ENCODE results near the gene ARPC2.

ARPC2 gene

DNA sequence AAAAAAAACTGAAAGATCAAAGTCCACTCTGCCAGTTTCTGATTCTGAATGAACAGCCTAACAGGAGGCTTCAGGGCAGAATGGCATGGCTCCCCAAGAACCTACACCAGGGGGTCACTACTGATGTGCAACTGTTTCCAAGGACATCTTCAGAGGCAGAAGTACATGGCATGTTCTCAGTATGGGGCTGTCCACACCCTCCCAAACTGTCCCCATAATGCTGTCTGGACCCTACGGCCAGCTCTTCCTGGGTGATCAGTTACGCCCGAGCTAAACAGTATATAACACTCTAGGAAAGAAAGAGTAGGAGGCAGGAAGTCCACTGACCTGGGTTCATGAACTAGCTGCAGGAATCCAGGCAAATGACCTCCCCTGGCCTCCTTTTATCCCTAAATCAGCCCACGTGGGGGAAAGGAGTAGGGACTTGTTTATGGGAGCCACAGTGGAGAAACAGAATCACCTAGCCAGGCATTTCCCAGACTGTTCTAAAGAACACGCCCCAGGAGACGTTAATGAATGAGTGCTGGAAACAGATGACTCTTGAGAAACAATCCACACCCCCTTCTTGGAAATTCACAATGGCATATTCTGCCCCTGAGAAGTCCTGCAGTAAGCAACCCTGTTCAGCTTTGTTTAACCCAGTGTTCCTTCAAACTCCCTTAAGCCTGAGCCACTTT is 72.8 kb downstream of the ARPC2 start:
- DNase-seq (ENCODE audit: low read depth, low spot score), result peak; percentile 45

DNA sequence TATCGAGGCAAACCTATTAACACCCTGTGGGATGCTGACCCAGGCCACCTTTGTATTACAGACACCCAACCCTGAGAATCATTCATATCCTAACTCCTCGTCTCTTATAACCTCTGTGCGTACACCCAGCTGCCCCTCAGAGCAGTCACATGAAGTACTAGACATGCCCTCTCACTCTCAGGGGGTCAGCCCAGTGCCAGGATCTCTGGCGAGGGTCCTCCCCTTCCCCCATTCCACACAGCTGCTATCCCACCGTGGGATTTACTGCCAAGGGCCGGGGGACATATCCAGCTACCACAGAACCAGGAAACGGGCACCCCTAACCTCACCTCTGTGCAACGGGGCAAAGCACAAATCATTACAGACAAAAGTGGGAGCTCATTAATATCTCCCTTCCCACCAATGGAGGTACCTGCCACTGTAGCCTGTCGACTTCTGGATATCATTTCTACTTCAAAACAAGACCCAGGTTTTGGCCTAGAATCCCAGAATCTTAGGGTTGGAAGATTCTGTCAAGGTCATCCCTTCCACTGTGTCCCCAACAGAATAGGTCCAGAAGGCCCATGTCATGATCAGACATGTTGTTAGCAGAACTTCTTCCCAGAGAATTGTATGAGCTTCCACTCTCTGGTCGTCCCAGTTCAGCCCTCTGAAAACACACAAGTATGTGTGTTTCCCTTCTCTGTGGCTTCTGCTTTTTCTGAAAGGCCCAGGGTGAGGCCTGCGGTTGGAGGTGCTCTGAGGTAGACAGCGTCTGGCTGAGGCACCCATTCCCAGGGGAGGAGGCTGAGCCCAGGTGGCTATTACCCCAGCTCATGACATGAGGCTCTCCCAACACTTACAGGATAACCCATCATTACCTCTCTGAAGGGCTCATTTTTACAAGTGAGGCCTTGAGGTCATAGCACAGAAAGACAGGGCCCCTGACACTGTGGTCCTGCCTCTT is 73.6 kb downstream of the ARPC2 start:
- no peak for DNase-seq (ENCODE audit: low read depth, low spot score)

DNA sequence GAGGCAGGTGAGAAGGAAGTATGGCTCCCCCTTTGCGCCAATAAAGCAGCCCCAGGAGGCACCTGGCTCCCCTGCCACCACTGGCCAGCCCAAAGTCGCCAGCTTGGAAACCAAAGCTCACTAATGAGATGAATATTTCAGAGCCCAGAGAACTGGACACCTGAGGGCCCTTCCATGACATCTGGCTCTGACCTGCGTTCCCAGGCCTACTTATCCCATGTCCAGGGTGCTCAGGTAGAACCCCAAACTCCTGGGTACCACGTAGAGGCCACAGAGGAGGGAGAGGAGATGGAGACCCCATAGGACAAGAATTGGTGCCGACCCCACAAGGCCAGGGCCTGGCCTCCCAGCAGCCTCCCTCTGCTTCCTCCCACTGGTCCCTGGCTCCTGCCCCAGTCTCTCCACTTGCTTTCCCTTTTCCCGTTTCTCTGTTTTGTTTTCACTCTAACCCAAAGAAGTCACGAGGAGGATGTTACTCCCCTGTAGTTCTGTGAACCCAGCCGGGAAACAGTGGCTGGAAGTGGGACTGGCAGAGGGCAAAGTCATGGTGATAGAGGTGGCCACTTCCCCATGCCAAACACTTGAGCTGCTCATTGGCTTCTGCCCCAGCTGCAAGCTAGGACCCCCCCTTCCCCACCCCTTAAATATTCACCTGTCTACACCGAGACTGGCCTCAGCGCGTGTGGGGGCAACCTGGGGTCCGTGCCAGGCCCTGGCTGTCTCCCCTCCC is 74.5 kb downstream of the ARPC2 start:
- DNase-seq (ENCODE audit: low read depth, low spot score), result no peak

DNA sequence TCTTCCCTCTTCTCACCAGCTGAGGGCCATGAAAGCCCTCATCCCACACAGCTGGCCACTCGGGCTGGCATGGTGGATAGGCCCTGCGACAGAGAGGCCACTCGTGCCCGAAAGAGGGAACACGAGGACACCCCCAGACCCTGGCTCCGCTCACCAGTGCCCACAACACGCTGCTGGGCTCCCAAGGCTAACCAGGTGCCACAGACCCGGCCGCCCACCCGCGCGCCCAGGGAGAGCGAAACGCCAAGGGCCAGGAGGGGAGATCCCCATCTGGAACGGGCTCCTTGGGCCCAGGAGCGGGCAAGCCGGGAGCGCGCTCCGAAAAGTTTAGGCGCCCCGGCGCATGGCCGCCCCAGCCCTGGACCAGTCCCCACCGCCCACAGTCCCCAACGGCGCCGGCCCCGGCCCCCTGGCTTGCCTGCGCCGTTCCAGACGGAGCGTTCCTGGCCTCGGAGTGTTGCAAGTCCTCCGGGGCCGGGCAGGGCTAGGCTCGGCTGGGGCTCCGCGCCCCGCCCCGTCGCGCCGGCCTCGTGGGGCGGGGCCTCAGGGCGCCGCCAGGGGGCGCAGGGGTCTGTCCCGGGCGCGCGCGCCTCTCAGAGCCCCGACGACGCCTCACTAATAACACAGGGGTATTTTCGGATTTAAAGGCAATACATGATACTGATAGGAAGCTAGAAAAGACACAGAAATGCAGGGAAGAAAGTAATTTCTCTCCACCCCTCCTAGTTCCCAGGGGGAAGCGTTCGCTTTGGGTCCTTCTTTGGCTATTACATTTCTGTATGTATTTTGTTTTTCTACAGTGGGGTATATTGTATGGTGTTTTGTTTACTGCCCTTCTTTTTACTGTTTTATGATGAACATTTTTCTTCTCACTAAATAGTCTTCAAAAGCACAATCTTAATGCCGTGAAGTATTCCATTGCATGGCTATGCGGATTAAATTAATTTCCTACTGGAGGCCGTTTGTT is 75.3 kb downstream of the ARPC2 start, which contains the start of gene TMBIM1:
Gene TMBIM1 (minus strand): TSS at position 456 of the 967 bp plus-strand sequence. CDS start 10,362 bp downstream, outside the sequence.
- DNase-seq (ENCODE audit: low read depth, low spot score), result peak; percentile 89

DNA sequence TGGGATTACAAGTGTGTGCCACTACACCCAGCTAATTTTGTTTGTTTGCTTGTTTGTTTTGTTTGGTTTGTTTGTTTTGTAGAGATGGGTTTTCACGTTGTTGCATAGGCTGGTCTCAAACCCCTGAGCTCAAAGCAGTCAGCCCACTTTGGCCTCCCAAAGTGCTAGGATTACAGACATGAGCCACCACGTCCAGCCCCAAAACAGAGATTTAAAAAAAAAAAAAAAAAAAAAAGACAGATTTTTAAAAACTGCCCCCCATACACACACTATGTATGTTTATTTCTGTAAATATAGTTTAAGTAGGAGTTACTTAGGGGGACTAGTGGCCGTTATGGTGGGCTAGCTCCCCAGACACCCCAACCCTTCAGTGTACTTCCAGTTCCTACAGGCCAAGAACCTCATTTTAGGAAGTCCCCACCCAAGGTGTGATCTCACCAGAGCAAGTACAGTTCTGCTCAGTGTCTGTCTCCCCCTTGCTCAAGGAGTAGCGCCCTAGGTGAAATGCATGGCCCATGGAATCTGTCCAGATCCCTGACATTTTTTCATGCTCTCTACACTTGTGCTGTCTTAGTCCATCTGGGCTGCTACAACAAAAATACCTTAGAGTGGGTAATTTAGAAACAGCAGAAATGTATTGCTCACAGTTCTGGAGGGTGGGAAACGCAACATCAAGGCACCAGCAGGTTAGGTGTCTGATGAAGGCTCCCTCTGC is 76.9 kb downstream of the ARPC2 start:
- no peak for DNase-seq (ENCODE audit: low read depth, low spot score)

DNA sequence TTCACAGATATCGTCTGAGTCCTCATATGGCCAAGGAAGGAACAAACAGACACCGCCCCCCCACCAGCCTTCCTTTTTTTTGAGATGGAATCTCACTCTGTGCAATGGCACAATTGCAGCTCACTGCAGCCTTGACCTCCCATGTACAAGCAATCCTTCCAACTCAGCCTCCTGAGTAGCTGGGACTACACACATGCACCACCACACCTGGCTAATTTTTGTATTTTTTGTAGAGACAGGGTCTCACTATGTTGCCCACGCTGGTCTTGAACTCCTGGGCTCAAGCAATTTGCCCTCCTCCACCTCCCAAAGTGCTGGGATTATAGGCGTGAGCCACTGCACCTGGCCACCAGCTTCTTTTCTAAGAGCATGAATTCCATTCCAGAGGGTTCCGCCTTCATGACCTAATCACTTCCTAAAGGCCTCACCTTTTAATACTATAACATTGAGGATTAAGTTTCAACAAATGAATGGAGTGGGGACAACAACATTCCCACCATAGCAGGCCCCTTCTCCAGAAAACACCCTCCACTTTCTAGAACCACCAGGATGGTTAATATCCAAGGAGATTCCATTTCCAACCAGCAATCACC is 77.5 kb downstream of the ARPC2 start:
- DNase-seq (ENCODE audit: low read depth, low spot score), result no peak

DNA sequence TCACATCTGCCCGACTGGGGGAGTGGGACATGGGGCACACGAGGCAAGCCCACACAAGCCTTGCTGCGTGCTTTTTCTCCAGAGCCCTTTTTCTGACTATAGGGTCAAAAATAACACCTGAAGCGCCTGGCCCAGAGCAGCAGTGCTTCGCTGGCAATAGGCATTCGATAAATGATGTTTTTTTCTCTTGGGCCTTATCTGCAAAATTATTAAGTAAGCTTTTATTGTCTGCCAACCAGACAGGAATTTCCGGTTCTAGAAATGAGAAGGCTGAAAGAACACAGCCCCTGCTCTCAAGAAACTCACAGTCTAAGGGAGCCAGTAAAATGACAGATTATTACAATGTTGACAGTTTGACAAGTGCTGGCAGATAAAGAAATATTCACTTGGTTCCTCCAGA is 78.0 kb downstream of the ARPC2 start:
- DNase-seq (ENCODE audit: low read depth, low spot score), result no peak

DNA sequence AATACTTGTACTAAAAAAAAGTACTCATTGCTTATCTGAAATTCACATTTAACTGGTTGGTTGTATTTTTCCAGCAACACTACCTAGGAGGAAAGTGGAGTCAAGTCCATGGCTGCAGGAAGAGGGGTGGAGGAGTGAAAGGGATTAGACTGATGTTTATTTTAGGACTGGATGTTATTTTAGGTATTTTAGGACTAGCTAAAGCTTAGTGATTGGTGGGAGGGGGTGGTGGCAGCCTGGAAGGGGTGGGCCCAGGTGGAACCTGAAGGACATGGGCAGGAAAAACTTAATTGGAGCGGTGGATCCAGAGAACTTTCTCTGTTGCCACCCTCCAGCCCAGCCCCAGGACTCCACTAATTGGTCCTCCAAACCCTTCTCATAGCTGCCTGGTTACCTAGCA is 79.2 kb downstream of the ARPC2 start:
- DNase-seq (ENCODE audit: low read depth, low spot score), result no peak

DNA sequence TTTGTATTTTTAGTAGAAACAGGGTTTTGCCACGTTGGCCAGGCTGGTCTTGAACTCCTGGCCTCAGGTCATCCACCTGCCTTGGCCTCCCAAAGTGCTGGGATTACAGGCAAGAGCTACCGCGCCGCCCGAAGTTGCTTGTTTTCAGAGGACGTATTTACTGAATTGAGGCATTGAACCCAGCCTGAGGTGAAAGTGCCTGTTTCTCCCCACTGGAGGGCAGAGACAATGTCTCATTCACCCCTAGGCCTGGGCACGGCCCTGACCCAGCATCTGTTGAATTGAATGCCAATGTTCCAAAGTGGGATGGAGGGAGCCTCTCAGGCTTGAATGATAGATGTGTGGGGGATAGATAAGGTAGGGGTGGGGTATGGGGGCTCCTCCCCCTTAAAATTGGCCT is 79.9 kb downstream of the ARPC2 start:
- DNase-seq (ENCODE audit: low read depth, low spot score), result no peak

DNA sequence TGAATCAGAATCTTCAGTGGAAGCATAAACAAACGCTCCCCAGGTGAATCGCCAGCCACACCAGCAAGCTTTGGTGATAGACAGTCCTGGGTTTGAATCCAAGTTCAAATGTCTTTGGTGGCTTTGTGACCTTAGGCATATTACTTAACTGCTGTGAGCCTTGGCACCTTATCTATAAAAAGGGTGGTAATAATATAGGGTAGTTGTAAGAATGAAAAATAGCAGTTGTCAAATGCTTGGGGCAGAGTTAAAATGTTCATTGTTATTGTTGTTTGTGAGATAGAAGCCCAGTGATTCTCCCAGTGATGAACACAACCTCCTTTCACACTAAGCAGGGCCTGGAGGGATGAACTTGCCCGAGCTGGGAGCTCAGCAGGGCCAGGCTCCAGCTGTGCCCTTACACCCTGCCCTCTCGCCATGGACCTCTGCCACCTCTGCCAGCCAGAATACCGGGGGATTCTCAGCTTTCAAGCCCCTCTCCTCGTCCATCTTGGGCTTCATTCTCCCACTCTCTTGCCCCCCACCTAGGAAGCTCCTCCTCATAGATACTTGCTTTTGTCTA is 81.4 kb downstream of the ARPC2 start:
- DNase-seq (ENCODE audit: low read depth, low spot score), result no peak

DNA sequence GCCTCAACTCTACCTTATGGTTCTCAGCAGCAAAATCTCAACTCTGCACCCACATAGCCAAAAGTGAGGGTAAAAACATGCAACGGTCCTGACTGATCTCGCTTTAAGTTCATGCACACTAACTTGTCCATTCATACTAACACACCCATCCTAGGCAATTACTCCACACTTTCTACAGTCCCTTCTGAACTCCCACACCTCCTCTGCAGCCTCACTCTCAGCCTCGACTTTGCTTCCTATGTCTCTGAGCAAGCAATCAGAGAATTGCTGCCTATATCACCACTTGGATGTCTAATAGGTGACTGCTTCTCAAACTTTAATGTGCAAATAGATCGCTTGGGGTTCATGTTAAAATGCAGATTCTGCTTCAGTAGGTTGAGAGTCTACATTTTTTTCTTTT is 83.2 kb downstream of the ARPC2 start:
- DNase-seq (ENCODE audit: low read depth, low spot score), result no peak

DNA sequence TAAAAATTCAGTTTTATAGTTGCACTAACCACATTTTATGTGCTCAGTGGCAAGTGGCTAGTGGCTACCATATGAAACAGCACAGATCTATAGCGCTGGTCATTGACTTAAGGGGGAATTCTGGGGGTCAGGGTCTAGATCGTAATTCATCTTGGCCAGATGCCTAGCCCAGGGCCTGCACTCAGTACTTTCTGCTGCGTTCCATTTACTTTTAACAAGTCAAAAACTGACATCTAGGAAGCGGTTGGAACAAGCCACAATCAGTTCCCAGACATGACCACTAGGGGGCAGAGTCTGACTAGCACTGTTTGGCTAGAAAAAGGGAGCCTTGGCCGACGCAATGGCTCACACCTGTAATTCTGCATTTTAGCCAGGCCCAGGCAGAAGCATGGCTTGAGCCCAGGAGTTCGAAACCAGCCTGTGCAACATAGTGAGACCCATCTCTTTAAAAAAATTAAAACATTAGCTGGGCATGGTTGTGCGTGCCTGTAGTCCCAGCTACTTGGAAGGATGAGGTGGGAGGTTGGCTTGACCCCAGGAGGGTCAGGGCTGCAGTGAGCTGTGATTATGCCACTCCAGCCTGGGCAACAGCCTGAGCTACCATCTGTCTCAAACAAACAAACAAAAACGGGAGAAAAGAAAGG is 84.3 kb downstream of the ARPC2 start:
- DNase-seq (ENCODE audit: low read depth, low spot score), result peak; percentile 90
